GM12874 (cell line): Measurements from ENCODE around the gene PTPRN2.

Source experiments
- CTCF ChIP-seq: IDR thresholded peaks from 2 replicates; pipeline ENCODE4 v1.5.1; 2011; ENCODE audit warnings: low read depth, mild to moderate bottlenecking, control low read depth, low read length, moderate library complexity; ENCODE audit not compliant: insufficient read depth

The PTPRN2 gene

GRCh38 chr7:158556721-158557440 lies 30.7 kb downstream of the PTPRN2 start:
- no peak for TF ChIP-seq CTCF

- no peak for TF ChIP-seq CTCF
Measured at GRCh38 chr7:158555034-158555520, 32.5 kb downstream of the PTPRN2 start.

- TF ChIP-seq CTCF: no peak
Measured at GRCh38 chr7:158550886-158551452, 36.7 kb downstream of the PTPRN2 start.

- no peak for TF ChIP-seq CTCF
Measured at GRCh38 chr7:158550394-158550700, 37.3 kb downstream of the PTPRN2 start.

- no peak for TF ChIP-seq CTCF
Measured at GRCh38 chr7:158549616-158550393, 37.8 kb downstream of the PTPRN2 start.

- TF ChIP-seq CTCF: no peak
Measured at GRCh38 chr7:158549176-158549615, 38.4 kb downstream of the PTPRN2 start.

GRCh38 chr7:158548726-158549125 lies 38.9 kb downstream of the PTPRN2 start:
- no peak for TF ChIP-seq CTCF
